ENCODE results near the gene GP1BB.
"Not testable (repeated sequence)": the region's sequence is repeated elsewhere in the genome, so short reads cannot be mapped to it uniquely, and the experiment has no call there.

GP1BB gene

DNA sequence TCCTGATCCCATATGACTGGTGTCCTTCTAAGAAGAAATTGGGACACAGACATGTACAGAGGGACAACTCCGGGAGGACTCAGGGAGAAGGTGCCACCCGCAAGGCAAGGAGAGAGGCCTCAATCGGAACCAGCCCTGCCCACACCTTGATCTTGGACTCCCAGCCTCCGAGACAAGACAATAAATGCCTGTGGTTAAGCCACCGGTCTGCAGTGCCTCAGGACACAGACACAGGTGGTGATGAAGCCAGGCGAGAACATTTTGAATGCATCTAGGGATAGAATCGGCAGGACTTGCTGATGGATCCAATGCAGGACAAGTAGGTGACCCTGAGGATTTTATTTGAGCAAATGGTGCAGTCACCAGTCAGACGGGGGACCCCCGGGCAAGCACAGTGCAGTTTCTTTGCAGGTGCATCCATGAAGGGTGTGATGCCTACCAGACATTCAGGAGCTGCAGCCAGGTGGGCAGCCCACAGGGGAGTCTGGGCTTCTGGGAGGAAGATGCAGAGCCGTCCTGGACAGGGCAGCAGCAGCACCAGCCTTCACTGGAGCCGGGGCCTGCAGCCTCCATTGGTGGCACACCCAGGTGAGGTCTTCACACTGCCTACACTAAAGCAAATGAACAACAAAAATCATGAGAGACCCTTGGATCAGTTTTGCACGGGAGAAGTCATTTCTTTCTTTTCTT is 29.2 kb upstream of the GP1BB start:
- no peak for DNase-seq

DNA sequence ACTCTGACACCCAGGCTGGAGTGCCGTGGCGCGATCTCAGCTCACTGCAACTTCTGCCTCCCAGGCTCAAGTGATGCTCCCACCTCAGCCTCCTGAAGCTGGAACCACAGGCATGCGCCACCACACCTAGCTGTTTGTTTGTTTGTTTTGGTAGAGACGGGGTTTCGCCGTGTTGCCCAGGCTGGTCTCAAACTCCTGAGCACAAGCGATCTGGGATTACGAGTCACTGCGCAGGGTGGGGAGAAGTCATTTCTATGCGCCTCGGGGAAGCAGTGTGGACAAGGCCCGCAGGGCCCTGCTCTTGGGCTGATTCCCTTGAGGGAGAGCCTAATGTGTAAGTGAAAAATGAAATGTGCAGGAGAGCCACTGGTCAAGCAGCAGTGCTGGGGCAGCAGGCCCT is 28.6 kb upstream of the GP1BB start:
- no peak for DNase-seq

DNA sequence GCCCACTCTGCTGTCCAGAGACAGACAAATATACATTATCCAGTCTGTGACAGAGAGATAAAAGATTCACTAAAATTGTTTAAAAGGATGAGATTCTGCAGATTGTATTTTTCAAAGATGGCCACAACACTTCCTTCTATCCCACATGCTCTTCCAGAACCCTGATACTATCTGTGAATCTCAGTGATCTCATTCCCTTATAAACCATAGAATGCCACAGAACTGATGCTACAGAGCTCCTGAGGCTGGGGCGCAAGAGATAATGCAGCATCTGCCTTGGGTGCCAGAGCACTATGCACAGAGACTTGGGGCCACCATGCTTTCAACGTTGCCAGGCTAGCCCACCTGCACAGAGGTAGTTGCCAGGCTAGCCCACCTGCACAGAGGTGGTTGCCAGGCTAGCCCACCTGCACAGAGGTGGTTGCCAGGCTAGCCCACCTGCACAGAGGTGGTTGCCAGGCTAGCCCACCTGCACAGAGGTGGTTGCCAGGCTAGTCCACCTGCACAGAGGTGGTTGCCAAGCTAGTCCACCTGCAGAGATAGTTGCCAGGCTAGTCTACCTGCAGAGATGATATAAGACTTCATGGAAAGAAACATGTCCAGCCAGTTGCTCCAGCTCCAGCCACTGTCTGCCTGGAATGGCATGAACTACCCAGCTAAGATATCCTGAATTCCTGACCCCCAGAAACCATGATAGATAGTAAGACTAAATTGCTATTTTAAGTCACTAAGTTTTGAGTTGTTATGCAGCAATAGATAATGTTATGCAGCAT is 26.6 kb upstream of the GP1BB start:
- DNase-seq = no peak

DNA sequence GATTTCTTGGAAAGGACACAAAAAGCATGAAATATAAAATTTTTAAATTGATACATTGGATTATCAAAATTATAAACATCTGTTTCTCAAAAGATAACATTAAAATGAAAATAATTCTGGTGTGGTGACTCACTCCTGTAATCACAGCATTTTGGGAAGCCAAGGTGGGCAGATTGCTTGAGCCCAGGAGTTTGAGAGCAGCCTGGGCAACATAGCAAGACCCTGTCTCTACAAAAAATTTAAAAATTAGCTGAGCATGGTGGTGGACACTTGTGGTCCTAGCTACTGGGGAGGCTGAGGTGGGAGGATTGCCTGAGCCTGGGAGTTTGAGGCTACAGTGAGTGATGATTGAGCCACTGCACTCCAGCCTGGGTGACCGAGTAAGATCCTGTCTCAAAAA is 25.5 kb upstream of the GP1BB start:
- not testable (repeated sequence) for DNase-seq

DNA sequence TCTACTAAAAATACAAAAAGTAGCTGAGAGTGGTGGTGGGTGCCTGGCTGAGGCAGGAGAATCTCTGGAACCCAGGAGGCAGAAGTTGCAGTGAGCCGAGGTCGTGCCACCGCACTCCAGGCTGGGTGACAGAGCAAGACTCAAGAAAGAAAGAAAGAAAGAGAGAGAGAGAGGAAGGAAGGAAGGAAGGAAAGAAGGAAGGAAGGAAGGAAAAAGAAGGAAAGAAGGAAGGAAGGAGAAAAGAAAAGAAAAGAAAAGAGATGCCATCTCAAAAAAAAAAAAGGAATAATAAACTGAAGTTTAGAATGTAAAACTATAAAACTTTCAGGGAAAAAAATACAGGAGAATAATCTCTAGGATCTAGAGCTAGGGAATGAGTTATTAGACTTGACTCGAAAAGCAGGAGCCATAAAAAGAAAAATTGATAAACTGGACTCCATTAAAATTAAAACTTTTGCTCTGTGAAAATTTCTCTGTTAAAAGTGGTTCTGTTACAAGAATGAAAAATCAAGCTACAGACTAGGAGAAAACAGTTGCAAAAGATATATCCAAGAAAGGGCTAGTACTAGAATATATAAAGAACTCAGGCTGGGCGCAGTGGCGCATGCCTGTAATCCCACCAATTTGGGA is 22.4 kb upstream of the GP1BB start:
- DNase-seq = no peak

DNA sequence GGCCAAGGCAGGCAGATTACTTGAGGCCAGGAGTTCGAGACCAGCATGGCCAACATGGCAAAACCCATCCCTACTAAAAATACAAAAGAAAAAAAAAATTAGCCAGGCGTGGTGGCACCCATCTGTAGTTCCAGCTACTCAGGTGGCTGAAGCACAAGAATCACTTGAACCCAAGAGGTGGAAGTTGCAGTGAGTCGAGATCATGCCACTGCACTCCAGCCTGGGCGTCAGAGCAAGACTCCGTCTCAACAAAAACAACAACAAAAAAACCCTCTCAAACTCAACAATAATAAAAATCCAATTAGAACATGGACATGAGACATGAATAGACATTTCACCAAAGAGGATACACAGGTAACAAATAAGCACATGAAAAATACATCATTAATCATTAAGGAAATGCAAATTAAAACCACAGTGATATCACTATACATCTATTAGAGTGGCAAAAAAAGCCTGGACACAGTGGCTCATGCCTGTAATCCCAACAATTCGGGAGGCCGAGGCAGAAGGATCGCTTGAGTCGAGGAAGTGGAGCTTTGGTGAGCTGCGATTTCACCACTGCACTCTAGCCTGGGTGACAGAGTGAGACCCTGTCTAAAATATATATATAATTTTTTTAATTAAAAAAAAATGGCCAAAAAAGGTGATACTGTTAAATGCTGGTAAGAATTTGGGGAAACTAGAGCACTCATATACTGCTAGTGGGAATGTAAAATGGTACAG is 21.8 kb upstream of the GP1BB start:
- no peak for DNase-seq

DNA sequence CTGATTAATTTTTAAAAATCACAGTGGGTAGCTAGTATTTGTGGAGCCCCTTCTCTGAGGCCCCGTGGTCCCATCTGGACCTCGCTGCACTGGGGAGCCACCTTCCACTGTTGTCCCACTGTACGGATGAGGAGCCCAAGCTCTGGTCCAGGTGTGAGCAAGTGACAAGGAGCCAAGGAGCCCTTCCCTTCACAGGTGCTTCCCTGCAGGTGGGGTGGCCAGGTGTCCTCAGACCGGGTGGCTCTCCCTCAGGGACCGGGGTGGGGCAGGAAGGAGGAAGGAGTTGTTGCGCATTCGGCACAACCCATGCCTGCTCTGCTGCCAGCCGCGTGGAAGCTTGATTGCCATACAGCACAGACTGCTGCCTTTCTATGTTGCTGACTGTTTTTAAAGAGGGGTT is 19.5 kb upstream of the GP1BB start:
- no peak for DNase-seq

DNA sequence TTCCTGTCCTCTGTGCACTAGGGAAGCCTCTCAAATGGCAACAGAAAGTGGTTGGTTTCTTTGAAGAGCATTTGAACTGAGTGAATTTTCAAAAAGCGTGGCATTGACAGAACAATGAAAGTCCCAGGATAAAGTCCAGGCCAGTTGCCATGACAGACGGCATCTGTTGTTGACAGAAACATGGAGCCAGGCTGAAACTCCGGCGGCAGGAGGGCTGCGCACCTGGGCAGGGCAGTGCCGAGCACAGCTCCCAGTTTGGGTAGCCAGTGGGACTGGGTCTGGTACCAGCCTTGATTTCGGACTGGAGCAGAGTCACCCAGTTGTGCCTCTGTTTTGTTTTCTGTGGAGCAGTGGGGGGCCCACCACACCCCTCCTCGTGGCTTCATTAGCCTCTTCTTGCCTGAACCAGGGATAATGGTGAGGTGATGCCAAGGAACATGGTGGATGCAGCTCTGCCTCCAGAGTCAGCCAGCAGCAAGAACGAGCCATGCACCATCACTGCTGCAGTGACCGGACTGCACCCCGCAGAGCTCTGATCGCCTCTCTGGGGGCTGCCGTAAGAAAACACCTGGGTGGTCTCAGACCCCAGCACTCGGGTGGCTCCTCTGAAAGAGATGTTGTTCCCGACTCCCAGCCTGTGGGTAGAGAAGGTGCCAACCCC is 18.9 kb upstream of the GP1BB start:
- DNase-seq = no peak

DNA sequence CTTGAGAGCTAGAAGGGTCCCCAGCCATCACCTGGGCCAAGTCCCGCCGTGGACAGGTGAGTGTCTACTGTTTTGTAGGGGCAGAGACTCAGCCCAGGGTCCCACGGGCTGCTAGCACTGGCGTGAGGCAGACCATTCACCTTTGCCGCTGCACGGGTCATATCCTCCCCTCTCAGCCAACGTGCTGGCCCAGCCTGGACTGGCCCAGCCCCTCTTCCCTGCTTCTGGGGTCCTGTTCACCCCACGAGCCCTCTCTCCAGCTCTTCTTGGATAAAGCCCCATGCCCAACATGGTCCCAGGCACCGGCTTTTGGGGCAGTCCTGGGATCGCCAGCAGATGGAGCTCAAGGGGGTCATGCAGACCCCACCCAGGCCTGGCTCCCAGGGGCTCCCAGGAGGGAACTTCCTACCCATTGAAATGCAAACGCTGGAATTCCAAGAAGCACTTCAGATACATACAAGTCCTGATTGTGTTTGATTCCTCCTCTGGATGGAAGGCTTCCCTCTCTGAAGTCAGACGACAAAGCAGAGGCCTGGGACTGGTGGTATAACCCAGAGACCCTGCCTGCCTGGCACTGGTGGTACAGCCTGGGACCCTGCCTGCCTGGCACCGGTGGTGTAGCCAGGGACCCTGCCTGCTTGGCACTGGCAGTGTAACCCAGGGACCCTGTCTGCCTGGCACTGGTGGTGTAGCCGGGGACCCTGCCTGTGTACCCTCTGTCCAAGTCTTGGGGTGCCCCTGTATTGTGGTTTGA is 18.0 kb upstream of the GP1BB start:
- DNase-seq = no peak

DNA sequence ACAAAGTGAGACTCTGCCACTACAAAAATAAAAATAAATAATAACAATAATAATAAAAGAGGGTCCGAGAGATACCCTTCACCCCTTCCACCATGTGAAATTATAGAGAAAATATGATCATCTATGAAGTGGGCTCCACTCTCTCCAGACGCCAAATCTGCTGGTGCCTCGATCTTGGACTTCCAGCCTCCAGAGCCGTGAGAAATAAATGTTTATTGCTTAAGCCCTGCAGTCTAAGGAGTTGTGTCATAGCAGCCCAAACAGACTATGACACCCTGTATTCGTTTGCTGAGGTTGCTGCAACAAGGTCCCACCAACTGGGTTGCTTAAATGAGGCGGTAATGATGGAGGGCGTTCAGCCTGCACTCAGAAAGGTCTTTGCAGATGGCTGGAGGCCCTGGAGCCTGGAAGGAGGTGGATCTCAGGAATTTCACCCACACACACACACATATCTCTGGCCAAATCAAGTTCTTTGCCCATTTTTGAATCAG is 16.6 kb upstream of the GP1BB start:
- no peak for DNase-seq

DNA sequence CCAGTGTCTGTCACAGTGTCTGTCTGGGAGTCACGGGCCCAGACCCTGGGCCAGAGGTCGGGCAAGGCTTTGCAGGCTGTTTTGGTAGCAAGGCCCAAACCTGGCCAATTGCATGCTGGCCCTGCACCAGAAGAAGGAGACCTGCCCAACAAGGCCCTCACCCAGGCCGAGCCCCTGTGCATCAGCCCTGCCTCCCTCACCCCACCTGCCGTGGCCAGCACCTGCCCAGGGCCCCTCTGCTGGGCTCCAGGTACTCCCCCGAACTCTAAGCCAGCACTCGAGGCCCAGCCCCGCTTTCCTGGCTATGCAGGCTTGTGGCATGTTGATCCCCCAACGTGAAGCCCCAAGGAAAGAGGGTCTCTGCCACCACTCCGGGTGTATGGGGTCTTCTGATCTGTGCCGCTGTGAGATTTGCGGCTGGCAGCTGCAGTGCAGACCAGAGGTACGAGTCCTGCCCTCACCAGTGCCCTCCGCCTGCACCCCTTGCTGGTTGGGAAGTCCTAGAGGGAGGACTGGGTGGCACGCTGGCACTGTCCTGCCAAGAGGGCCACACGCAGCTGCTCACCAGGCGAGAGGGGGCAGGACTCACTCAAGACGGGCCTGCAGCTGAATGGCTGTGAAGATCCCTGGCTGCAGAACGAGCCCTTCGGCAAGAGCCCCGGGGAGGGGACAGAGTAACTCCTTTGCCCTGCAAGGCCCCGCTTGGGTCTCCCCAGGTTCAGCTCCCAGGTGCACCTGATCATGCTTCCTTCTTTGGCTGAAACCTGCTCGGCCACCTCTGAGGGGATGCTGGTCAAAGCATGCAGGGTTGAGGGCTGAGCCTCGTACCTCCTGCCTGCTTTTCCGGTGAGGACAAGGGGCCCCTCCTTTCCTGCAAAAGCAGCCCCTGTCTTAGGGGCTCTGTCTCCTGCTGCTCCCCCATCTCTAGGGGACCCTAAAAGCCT is 15.7 kb upstream of the GP1BB start:
- DNase-seq = no peak

DNA sequence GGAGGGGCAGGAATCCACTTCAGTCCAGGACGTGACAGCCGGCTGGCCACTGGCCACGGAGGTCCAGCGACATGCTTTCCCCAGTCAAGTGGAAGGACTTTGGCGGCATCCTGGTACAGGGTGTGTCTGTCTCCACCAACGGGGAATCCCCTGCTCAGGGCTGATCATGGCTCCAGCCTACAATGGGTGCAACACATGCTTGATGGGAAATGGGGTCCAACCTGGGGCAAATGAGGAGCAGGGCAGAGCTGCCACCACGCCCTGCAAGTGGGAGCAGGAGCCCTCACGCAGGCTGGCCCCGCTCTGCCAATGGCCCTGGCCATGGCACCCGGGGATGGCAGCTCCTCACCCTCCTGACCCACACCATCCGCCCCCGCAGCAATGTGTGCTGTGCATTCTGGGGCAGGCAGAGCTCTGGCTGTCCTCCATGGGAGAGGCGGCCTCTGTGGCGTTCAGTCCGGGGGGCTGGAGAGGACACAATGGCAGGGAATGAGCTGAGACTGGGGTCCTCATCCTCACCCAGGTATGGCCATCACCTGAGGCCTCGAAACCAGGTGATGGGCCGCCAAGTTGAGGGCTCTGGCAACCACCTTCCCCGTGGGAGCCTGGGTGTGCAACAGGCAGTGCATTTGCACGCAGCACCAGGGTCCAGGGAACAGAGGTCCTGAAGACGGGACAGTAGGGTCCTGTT is 14.9 kb upstream of the GP1BB start:
- no peak for DNase-seq

DNA sequence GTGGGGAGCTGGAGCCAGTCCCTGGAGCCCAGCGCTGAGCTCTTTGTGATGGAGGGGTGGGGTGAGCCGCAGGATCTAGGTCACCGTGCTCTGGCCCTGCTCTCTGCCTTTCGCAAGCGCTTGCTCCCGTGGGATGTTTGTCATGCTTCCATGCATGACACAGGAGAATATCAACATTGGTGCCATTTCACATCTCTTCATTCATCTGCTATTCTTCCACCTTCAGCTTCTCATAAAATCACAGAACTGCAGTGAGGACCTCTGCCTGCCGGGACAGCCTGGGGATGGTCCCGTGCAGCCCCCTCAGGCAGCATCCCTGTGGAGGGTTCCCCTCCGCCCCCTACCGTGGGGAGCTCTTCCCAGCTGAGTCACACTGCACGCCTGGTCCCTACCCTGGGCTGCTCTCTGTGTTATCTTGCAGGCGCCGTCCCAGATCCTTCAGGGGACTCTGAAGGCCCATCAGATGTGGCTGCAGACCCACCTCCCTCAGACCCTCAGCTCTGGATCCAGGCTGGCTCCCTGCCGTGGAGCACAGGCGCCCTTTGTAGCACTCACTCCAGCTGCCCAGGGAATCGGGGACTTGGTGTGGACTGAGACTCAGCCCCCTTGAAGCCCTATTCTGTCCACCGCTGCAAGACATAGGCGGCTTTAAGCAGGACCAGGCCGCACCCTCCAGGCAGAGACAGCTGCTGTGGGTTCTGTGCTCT is 14.1 kb upstream of the GP1BB start:
- DNase-seq = peak; percentile 48

DNA sequence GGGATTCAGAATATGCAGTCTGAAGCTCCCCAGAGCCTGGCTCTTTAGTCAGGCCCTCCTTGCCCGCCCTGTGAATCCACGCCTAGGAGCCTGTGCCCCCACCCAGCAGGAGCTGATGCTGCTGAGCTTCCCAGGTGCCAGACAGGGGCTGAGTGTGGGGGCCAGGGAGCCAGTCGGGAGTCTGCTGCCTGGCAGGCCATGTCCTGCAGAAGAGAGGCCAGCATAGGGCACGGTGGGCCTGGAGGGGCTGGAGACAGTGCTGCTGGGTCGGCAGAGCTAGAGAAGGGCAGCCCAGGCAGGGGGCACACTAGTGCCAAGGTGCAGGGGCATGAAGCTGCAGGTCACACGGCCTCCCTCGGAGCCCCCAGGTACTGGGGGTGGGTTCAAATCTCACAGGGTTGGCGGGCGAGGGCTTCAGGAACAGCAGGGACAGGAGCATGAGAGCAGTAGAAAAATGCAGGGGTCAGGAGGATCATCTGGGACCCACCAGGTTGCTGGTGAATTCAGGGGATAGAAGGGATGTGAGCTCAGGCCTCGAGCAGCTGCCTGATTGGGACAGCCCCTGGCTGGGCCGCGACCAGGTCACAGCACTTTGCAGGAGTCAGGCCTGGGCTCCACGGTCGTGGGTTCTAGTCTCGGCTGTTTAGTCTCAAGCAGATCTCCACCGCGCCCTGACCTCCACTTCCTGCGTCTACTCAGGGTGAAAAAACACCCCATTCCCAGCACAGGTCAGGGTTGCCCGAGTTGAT is 13.1 kb upstream of the GP1BB start:
- no peak for DNase-seq

DNA sequence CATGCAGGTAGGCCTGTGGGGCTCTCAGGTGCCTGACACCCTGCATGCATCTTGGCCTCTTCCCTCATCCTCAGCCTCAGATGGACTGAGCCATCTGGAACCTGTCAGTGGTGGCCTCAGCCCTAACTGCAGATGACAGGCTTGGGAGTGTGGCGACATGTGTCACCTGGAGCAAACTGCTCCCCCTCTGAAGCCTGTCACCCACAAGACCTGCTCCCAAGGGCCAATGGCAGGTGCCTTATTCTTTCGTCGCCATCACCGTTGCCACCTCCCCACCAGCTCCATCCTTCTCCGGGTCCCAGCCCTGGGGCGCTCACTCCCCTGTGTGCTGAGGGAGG is 12.6 kb upstream of the GP1BB start:
- DNase-seq = no peak

DNA sequence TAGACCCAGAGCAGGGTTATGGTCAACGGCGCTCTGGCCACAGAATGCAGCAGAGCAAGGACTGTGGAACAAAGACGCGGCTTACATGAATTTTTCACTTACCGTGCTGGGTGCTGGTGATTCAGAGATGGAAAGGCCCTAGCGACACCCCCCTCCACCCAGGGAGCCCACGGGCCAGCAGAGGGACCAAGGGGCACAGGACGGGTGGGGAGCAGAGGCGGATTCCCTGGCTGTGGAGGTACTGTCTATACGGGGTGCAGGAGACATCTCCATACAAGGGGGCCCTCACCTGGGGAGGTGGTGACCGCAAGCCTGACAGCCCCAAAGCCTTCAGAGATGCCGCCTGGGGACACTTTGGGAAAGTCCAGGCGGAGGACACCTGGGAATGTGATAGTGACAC is 10.1 kb upstream of the GP1BB start:
- DNase-seq = no peak

DNA sequence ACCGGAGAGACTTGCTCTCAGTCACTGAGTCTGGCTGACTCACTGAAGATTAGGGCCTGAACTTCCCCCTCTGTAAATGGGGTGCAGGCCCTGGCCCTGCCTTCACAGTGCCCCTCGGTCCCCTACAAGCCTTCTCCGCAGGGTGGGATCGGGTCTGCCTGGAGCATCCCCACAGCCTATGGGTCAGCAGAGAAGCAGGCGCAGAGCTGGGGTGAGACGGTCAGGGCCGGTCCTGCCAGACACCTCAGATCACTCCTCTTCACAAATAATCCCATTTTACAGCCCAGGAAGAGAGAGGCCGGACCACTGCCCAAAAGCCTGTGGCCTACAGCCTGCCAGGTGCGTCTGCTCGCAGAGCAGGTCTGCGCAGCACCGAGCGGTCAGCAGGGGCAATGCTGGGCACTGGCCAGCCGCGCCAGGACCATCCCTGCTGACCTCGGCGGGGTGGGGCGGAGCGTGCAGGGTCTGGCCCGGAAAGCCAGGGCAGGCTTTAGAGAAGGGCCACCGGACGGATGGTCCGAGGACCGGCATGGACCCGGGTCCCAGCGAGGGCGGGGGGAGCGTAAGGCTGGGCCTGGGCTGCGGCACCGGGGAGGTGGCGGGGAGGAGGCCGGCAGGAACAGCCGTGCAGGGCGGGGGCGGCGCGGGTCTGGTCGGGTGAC is 9.6 kb upstream of the GP1BB start:
- DNase-seq = no peak

Data from fibroblast of skin of back (primary cell).